ENCODE results near the gene MYO1C.

MYO1C gene

DNA sequence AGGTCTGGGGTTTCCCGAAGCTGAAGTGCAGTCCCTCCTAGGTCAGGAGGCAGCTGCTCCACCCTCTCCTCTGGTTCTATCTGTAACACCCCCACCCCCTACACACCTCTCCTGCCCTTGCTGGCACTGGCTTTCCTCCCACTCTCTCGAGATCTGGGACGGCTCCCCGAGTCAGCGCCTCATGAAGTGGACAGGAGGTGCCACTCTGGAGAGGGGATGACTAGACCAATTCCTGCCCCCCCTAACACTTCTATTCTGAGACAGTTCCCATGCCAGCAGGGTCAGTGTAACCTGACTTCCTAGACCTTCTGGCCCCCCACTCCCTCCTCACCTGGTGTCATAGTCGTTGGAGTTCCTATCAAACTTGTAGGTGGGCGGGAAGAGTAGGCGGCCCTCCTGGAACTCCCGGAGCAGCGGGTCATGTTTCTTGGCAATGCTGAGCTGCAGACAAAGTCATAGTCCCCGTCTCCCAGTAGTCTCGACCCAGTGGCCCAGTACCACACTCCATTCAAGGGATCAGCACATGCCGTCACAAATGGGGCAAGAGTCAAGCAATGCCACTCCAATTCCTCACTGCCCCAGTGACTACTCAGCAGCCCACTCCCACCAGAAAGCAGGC, 14.3 kb upstream of the MYO1C start:
- Histone ChIP-seq H3K4me1 (ENCODE audit: insufficient read depth, low read length, poor library complexity, severe bottlenecking) (no peaks in the 10 kb centered on the region), H3F3A (ENCODE audit: low read depth) (no peaks in the 10 kb centered on the region), H3K9me3 (ENCODE audit: insufficient read depth, low read depth, low read length) (no peaks in the 10 kb centered on the region), H3K36me3 (ENCODE audit: insufficient read depth, low read length) (peaks cover 6% of the 10 kb centered on the region; the same call in 1 of the 2 replicates), H3K4me2 (ENCODE audit: low read depth, low read length, poor library complexity, severe bottlenecking) (no peak overlapping the region), H3K79me2 (ENCODE audit: insufficient read depth, low read length) (no peaks in the 10 kb centered on the region), H4K20me1 (ENCODE audit: insufficient read depth, low read length, poor library complexity, severe bottlenecking) (no peaks in the 10 kb centered on the region), H3K4me3 (ENCODE audit: low read length, poor library complexity, severe bottlenecking) (no peak overlapping the region), H3K9me2 (replicated peaks; ENCODE audit: low read depth, low read length) (no peaks in the 10 kb centered on the region), H3K27me3 (ENCODE audit: insufficient read depth, low read length, poor library complexity, severe bottlenecking) (no peaks in the 10 kb centered on the region), H2AFZ (ENCODE audit: low read length) (no peak overlapping the region), H3K9ac (ENCODE audit: low read depth, low read length, poor library complexity, severe bottlenecking) (no peak overlapping the region)
- TF ChIP-seq, protein P1, sequence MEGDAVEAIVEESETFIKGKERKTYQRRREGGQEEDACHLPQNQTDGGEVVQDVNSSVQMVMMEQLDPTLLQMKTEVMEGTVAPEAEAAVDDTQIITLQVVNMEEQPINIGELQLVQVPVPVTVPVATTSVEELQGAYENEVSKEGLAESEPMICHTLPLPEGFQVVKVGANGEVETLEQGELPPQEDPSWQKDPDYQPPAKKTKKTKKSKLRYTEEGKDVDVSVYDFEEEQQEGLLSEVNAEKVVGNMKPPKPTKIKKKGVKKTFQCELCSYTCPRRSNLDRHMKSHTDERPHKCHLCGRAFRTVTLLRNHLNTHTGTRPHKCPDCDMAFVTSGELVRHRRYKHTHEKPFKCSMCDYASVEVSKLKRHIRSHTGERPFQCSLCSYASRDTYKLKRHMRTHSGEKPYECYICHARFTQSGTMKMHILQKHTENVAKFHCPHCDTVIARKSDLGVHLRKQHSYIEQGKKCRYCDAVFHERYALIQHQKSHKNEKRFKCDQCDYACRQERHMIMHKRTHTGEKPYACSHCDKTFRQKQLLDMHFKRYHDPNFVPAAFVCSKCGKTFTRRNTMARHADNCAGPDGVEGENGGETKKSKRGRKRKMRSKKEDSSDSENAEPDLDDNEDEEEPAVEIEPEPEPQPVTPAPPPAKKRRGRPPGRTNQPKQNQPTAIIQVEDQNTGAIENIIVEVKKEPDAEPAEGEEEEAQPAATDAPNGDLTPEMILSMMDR (conservative IDR thresholded peaks at IDR 0.05; ENCODE audit: low read length): no peak
- no peak for TF ChIP-seq EZH2phosphoT487 (IDR thresholded peaks at IDR 0.05; ENCODE audit: borderline replicate concordance)

DNA sequence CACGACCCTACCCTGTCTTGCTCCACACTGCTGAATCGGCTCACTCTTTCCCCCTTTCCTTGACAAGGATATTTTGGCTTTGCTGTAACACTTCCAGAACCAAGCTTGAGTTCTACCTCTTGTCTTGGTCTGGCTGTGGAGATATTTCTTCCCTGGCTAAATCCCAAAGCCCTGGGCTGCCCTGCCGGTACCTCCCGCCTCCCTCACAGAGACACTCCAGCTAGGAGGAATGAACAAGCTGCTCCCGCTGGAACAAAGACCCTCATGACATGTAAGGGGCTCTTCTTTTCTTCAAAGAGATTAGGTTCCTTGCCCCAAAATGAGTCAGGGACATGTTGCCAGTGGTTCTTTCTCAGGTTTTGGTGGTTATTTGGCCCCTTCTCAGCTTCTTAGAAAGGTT, 13.1 kb upstream of the MYO1C start:
- TF ChIP-seq, protein P1 (conservative IDR thresholded peaks at IDR 0.05; ENCODE audit: low read length): no peak
- no peak for TF ChIP-seq EZH2phosphoT487 (IDR thresholded peaks at IDR 0.05; ENCODE audit: borderline replicate concordance)
- no peak overlapping the region for H2AFZ ChIP-seq (ENCODE audit: low read length)
- no peaks in the 10 kb centered on the region for H3K9me3 ChIP-seq (ENCODE audit: insufficient read depth, low read depth, low read length)
- no peaks in the 10 kb centered on the region for H3F3A ChIP-seq (ENCODE audit: low read depth)
- no peaks in the 10 kb centered on the region for H4K20me1 ChIP-seq (ENCODE audit: insufficient read depth, low read length, poor library complexity, severe bottlenecking)
- no peak overlapping the region for H3K4me3 ChIP-seq (ENCODE audit: low read length, poor library complexity, severe bottlenecking)
- no peaks in the 10 kb centered on the region for H3K79me2 ChIP-seq (ENCODE audit: insufficient read depth, low read length)
- no peak overlapping the region for H3K4me2 ChIP-seq (ENCODE audit: low read depth, low read length, poor library complexity, severe bottlenecking)
- H3K9me2 ChIP-seq (replicated peaks; ENCODE audit: low read depth, low read length): no peaks in the 10 kb centered on the region
- H3K27me3 ChIP-seq (ENCODE audit: insufficient read depth, low read length, poor library complexity, severe bottlenecking): no peaks in the 10 kb centered on the region
- H3K9ac ChIP-seq (ENCODE audit: low read depth, low read length, poor library complexity, severe bottlenecking): no peak overlapping the region
- no peaks in the 10 kb centered on the region for H3K4me1 ChIP-seq (ENCODE audit: insufficient read depth, low read length, poor library complexity, severe bottlenecking)
- H3K36me3 ChIP-seq (ENCODE audit: insufficient read depth, low read length): peaks cover 6% of the 10 kb centered on the region; the same call in 1 of the 2 replicates

DNA sequence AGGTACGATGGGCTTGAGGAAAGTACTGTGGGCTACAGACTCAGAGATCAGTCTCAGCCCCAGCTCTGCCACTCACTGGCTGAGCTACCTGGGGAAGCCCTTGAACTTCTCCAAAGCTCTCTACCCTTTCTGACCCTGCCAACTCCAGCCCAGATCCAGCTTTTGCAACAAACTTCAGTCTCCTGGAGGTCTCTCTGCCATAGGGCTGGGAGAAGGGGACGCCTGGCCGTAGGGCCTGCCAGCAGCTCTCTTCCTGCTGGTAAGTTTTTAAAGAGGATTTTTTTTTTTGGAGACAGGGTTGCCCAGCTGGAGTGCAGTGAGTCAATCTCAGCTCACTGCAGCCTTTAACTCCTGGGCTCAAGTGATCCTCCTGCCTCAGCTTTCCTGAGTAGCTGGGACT, 12.4 kb upstream of the MYO1C start:
- H3K4me3 ChIP-seq (ENCODE audit: low read length, poor library complexity, severe bottlenecking): no peak overlapping the region
- H3K36me3 ChIP-seq (ENCODE audit: insufficient read depth, low read length): peaks cover 6% of the 10 kb centered on the region; the same call in 1 of the 2 replicates
- H3K4me1 ChIP-seq (ENCODE audit: insufficient read depth, low read length, poor library complexity, severe bottlenecking): no peaks in the 10 kb centered on the region
- no peak overlapping the region for H2AFZ ChIP-seq (ENCODE audit: low read length)
- TF ChIP-seq EZH2phosphoT487 (IDR thresholded peaks at IDR 0.05; ENCODE audit: borderline replicate concordance): no peak
- TF ChIP-seq, protein P1 (conservative IDR thresholded peaks at IDR 0.05; ENCODE audit: low read length): no peak
- H3F3A ChIP-seq (ENCODE audit: low read depth): no peaks in the 10 kb centered on the region
- H4K20me1 ChIP-seq (ENCODE audit: insufficient read depth, low read length, poor library complexity, severe bottlenecking): no peaks in the 10 kb centered on the region
- H3K9me2 ChIP-seq (replicated peaks; ENCODE audit: low read depth, low read length): no peaks in the 10 kb centered on the region
- H3K9me3 ChIP-seq (ENCODE audit: insufficient read depth, low read depth, low read length): no peaks in the 10 kb centered on the region
- H3K79me2 ChIP-seq (ENCODE audit: insufficient read depth, low read length): no peaks in the 10 kb centered on the region
- no peak overlapping the region for H3K9ac ChIP-seq (ENCODE audit: low read depth, low read length, poor library complexity, severe bottlenecking)
- no peak overlapping the region for H3K4me2 ChIP-seq (ENCODE audit: low read depth, low read length, poor library complexity, severe bottlenecking)
- H3K27me3 ChIP-seq (ENCODE audit: insufficient read depth, low read length, poor library complexity, severe bottlenecking): no peaks in the 10 kb centered on the region
